H1 (cell line): ENCODE data around the gene DPEP2. TPM values are rescaled to one million over a fixed set of nuclear protein-coding genes. Genes with fewer than 3 reads are reported as not detected.

Experiments used
- SIN3A ChIP-seq, 2 experiments: IDR thresholded peaks in 1 of 2; conservative IDR thresholded peaks in 1 of 2; 2 replicates each; pipeline ENCODE4 v1.6.1; 2011 to 2012; ENCODE audit warnings: low read length in 2 of 2, improper control_type of control experiment in 1 of 2, low read depth in 1 of 2, mild to moderate bottlenecking in 1 of 2
- polyA plus RNA-seq, 7 experiments: library from polyadenylated mRNA; depleted of rRNA in 3 of 7; stranded (reverse) in 5 of 7; unstranded in 2 of 7; fragments of >200 nt in 5 of 7; fragments of 200-250 nt in 2 of 7; gene quantifications; 1 replicate in 5 of 7; 2 replicates in 1 of 7; 4 replicates in 1 of 7; pipeline versions ENCODE4 v1.2.1 to v1.2.3, GENCODE V29; 2011 to 2013; ENCODE audit warnings: missing spikeins in 2 of 7, mixed read lengths in 2 of 7
- total RNA-seq: library from RNA; stranded (reverse); fragmentation: NEBNext Ultra II Directional; extraction: Animal tissue kit (Norgen Biotek cat#: 25700); gene quantifications from 2 replicates; pipeline ENCODE4 v1.2.1, GENCODE V29; 2021

The DPEP2 gene
- total and polyA plus RNA-seq, 2 of the 8 experiments (the other 6 are each of a cell fraction or from before 2014, with no cell fraction given) = not detected

- TF ChIP-seq SIN3A (conservative IDR thresholded peaks at IDR 0.05 in 1 of 2, IDR thresholded peaks at IDR 0.05 in 1 of 2; ENCODE audit: low read depth in 1 of 2, low read length in 2 of 2) = no peak
Observed at GRCh38 chr16:68000450-68000849, 1.2 kb upstream of the DPEP2 start (continued).
